Lower leg skin (tissue), 3 donors: ENCODE results near the gene ASPSCR1.

ENCODE experiments used
- POLR2A ChIP-seq, 2 donors: fragments of 450-650 bp; IDR thresholded peaks; one replicate each; pipeline ENCODE4 v1.6.1; 2016 to 2017; ENCODE audit warnings: antibody characterized with exemption in 2 of 2, mild to moderate bottlenecking in 1 of 2, moderate library complexity in 1 of 2
- TF ChIP-seq, protein P1 (sequence below), 3 donors: fragments of 450-650 bp; IDR thresholded peaks; one replicate each; pipeline ENCODE4 v1.5.1; 2016; ENCODE audit warnings: antibody characterized with exemption in 3 of 3, mild to moderate bottlenecking in 3 of 3, moderate library complexity in 2 of 3

DNA sequence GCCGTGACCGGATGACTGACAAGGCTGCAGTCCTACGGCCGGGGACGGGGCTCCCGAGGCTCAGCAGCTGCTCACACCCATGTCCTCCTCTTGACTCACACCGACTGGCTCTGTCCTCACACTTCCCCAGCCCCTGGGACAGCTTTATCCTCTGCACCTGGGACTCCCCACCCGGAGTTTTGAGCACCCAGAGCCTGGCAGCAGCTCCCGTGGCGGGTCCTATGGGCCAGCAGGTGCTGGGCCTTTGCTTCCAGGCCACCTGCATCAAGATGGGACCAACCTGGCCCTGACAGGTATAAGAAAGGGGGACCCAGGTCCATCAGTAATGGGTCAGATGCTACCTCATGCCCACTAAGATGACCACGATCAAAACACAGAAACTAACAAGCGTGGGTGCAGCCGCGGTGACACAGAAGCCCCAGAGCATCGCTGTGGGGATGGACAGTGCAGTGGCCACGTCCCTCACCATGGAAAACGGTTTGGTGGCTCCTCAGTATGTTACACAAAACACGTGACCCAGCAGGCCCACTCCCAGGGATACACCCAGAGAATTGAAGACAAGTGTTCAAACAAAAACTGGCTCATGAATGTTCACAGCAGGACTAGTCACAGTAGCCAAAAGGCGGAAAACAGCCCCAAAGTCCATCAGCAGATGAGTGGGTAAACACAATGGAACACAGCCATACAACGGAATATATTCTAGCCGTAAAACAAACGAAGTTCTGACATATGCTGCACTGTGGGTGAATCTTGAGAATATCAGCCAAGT lies 13.2 kb upstream of the ASPSCR1 start:
- TF ChIP-seq, protein P1, sequence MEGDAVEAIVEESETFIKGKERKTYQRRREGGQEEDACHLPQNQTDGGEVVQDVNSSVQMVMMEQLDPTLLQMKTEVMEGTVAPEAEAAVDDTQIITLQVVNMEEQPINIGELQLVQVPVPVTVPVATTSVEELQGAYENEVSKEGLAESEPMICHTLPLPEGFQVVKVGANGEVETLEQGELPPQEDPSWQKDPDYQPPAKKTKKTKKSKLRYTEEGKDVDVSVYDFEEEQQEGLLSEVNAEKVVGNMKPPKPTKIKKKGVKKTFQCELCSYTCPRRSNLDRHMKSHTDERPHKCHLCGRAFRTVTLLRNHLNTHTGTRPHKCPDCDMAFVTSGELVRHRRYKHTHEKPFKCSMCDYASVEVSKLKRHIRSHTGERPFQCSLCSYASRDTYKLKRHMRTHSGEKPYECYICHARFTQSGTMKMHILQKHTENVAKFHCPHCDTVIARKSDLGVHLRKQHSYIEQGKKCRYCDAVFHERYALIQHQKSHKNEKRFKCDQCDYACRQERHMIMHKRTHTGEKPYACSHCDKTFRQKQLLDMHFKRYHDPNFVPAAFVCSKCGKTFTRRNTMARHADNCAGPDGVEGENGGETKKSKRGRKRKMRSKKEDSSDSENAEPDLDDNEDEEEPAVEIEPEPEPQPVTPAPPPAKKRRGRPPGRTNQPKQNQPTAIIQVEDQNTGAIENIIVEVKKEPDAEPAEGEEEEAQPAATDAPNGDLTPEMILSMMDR (IDR thresholded peaks at IDR 0.05) = no peak
- no peak for TF ChIP-seq POLR2A (IDR thresholded peaks at IDR 0.05)
